HL-60 (cell line): ENCODE results near the gene OR2T11.
"Not testable (repeated sequence)": the region's sequence is repeated elsewhere in the genome, so short reads cannot be mapped to it uniquely, and the experiment has no call there.

Experiments
- CTCF ChIP-seq: IDR thresholded peaks from one replicate; pipeline ENCODE4 v1.5.1; 2011; ENCODE audit warnings: low read length, control low read depth, inconsistent platforms; ENCODE audit not compliant: insufficient read depth
- GABPA ChIP-seq: IDR thresholded peaks from 2 replicates; pipeline ENCODE4 v1.6.1; 2012; ENCODE audit warnings: low read depth
- POLR2AphosphoS5 ChIP-seq: IDR thresholded peaks from 2 replicates; pipeline ENCODE4 v1.6.1; 2012; ENCODE audit warnings: low read depth
- TF ChIP-seq, protein P1 (sequence below): IDR thresholded peaks from 2 replicates; pipeline ENCODE4 v1.6.1; 2012; ENCODE audit warnings: low read depth; ENCODE audit not compliant: insufficient replicate concordance

DNA sequence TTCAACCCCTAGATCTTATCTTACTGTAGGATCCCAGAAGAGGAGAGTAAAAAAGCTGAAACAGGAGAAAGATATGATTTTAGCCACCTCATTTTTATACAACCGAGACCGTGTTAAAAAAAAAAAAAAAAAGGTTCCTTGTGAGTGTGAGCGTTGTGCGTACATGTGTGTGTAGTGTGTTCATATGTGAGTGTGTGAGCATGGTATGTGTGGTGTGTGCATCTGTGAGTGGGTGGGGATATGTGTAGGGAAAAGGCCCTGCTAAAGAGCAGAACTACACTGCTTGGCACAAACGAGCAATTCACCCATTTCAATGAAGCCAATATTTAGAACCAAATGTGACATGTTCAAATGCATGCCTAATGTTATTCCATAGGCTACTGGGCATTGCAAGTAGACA, 6.7 kb upstream of the OR2T11 start:
- TF ChIP-seq CTCF, GABPA, POLR2AphosphoS5: not testable (repeated sequence)
- TF ChIP-seq, protein P1, sequence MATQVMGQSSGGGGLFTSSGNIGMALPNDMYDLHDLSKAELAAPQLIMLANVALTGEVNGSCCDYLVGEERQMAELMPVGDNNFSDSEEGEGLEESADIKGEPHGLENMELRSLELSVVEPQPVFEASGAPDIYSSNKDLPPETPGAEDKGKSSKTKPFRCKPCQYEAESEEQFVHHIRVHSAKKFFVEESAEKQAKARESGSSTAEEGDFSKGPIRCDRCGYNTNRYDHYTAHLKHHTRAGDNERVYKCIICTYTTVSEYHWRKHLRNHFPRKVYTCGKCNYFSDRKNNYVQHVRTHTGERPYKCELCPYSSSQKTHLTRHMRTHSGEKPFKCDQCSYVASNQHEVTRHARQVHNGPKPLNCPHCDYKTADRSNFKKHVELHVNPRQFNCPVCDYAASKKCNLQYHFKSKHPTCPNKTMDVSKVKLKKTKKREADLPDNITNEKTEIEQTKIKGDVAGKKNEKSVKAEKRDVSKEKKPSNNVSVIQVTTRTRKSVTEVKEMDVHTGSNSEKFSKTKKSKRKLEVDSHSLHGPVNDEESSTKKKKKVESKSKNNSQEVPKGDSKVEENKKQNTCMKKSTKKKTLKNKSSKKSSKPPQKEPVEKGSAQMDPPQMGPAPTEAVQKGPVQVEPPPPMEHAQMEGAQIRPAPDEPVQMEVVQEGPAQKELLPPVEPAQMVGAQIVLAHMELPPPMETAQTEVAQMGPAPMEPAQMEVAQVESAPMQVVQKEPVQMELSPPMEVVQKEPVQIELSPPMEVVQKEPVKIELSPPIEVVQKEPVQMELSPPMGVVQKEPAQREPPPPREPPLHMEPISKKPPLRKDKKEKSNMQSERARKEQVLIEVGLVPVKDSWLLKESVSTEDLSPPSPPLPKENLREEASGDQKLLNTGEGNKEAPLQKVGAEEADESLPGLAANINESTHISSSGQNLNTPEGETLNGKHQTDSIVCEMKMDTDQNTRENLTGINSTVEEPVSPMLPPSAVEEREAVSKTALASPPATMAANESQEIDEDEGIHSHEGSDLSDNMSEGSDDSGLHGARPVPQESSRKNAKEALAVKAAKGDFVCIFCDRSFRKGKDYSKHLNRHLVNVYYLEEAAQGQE = not testable (repeated sequence)
